Endodermal cell (in vitro differentiated cells): ENCODE results near the gene PTCD1. TPM values are rescaled to one million over a fixed set of nuclear protein-coding genes. Genes with fewer than 3 reads are reported as not detected.

Experiments used
- DNase-seq: peaks from one replicate; pipeline ENCODE4 v3.0.0-alpha.2; 2017
- H3K27ac ChIP-seq: 2 replicates; pipeline ENCODE4 v1.5.1; 2013; ENCODE audit warnings: mild to moderate bottlenecking, low read depth, low read length, moderate library complexity
- H3K27me3 ChIP-seq: 2 replicates; pipeline ENCODE4 v1.6.1; 2013; ENCODE audit warnings: mild to moderate bottlenecking, low read length, moderate library complexity; ENCODE audit not compliant: insufficient read depth, control insufficient read depth, poor library complexity, severe bottlenecking
- H3K36me3 ChIP-seq: 2 replicates; pipeline ENCODE4 v1.7.0; 2013; ENCODE audit warnings: mild to moderate bottlenecking, low read length, moderate library complexity; ENCODE audit not compliant: control insufficient read depth, insufficient read depth
- H3K4me1 ChIP-seq: one replicate; pipeline ENCODE4 v1.7.0; 2013; ENCODE audit warnings: low read length; ENCODE audit not compliant: control insufficient read depth, insufficient read depth
- H3K4me3 ChIP-seq: 2 replicates; pipeline ENCODE4 v1.5.1; 2013; ENCODE audit warnings: mild to moderate bottlenecking, low read length, moderate library complexity
- H3K9ac ChIP-seq: 2 replicates; pipeline ENCODE4 v1.6.1; 2013; ENCODE audit warnings: mild to moderate bottlenecking, low read length, moderate library complexity; ENCODE audit not compliant: poor library complexity, severe bottlenecking; ENCODE audit errors: extremely low read depth
- H3K9me3 ChIP-seq: 2 replicates; pipeline ENCODE4 v1.6.1; 2013; ENCODE audit warnings: mild to moderate bottlenecking, low read length, moderate library complexity; ENCODE audit not compliant: control insufficient read depth
- H3K27ac Mint-ChIP-seq: 2 replicates; pipeline ENCODE4 v1.8.0; 2020; ENCODE audit warnings: mixed read lengths
- H3K27me3 Mint-ChIP-seq: 2 replicates; pipeline ENCODE4 v1.8.0; 2021; ENCODE audit warnings: mild to moderate bottlenecking, mixed read lengths; ENCODE audit not compliant: insufficient read depth
- H3K36me3 Mint-ChIP-seq: 2 replicates; pipeline ENCODE4 v1.8.0; 2020; ENCODE audit warnings: low read depth, mixed read lengths
- H3K4me1 Mint-ChIP-seq: 2 replicates; pipeline ENCODE4 v1.8.0; 2020; ENCODE audit warnings: mixed read lengths
- H3K4me3 Mint-ChIP-seq: 2 replicates; pipeline ENCODE4 v1.8.0; 2020; ENCODE audit warnings: mild to moderate bottlenecking, moderate library complexity, mixed read lengths
- H3K9me3 Mint-ChIP-seq: 2 replicates; pipeline ENCODE4 v1.8.0; 2020; ENCODE audit warnings: mild to moderate bottlenecking, mixed read lengths
- WGBS, 2 experiments: methylation state at CpG; one replicate each; pipeline versions ENCODE4 v1.1.5 to v1.1.7; 2013; ENCODE audit warnings: missing lambda C conversion rate in 2 of 2, mixed read lengths in 1 of 2; ENCODE audit not compliant: insufficient coverage in 1 of 2, insufficient read length in 1 of 2; 5-methylcytosine and 5-hydroxymethylcytosine counted together
- total RNA-seq, 2 donors: library from RNA; stranded (reverse); fragmentation: NEBNext Ultra II Directional in 1 of 2; extraction: Animal tissue kit (Norgen Biotek cat#: 25700) in 1 of 2; gene quantifications; 2 replicates in 1 of 2; 3 replicates in 1 of 2; pipeline ENCODE4 v1.2.1, GENCODE V29; 2021
- TF ChIP-seq, protein P1 (sequence below): fragments of 200-600 bp; sonication (generic); conservative IDR thresholded peaks from 2 replicates; pipeline ENCODE4 v1.5.0; 2021; ENCODE audit warnings: antibody characterized with exemption, mild to moderate bottlenecking

Gene PTCD1
- total RNA-seq, 2 donors from 2014 or later, result 11.9 to 12.5 TPM

- H3K27me3 Mint-ChIP-seq, result peaks cover 2% of the 10 kb centered on the region
- peak within 1 kb of the TSS; percentile 88 for H3K9ac ChIP-seq
- no peaks in the 10 kb centered on the region for H3K4me1 ChIP-seq
- peaks cover 8% of the 10 kb centered on the region for H3K4me1 Mint-ChIP-seq
- H3K27me3 ChIP-seq, result no peaks in the 10 kb centered on the region
- DNase-seq, result peak; percentile 99
- H3K9me3 Mint-ChIP-seq, result no peaks in the 10 kb centered on the region
- H3K4me3 ChIP-seq, result peak within 1 kb of the TSS; percentile 99
- peaks cover 10% of the 10 kb centered on the region for H3K36me3 ChIP-seq
- H3K9me3 ChIP-seq, result no peaks in the 10 kb centered on the region
- peak within 1 kb of the TSS; percentile 91 for H3K27ac ChIP-seq
- TF ChIP-seq, protein P1, sequence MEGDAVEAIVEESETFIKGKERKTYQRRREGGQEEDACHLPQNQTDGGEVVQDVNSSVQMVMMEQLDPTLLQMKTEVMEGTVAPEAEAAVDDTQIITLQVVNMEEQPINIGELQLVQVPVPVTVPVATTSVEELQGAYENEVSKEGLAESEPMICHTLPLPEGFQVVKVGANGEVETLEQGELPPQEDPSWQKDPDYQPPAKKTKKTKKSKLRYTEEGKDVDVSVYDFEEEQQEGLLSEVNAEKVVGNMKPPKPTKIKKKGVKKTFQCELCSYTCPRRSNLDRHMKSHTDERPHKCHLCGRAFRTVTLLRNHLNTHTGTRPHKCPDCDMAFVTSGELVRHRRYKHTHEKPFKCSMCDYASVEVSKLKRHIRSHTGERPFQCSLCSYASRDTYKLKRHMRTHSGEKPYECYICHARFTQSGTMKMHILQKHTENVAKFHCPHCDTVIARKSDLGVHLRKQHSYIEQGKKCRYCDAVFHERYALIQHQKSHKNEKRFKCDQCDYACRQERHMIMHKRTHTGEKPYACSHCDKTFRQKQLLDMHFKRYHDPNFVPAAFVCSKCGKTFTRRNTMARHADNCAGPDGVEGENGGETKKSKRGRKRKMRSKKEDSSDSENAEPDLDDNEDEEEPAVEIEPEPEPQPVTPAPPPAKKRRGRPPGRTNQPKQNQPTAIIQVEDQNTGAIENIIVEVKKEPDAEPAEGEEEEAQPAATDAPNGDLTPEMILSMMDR, result peak; percentile 15
- H3K36me3 Mint-ChIP-seq, result peaks cover 14% of the 10 kb centered on the region
- peak within 1 kb of the TSS; percentile 97 for H3K27ac Mint-ChIP-seq
- peak within 1 kb of the TSS; percentile 91 for H3K4me3 Mint-ChIP-seq
- 0% methylated on average over 29 to 56 of the region's 56 CpGs for WGBS, 2 experiments
Observed at GRCh38 chr7:99472561-99473314, 34.1 kb upstream of the PTCD1 start, which contains the start of gene ZNF789. TSS of gene ZNF789 (plus strand) at chr7:99472890. CDS start at chr7:99476457, 3,567 bp downstream.

DNA sequence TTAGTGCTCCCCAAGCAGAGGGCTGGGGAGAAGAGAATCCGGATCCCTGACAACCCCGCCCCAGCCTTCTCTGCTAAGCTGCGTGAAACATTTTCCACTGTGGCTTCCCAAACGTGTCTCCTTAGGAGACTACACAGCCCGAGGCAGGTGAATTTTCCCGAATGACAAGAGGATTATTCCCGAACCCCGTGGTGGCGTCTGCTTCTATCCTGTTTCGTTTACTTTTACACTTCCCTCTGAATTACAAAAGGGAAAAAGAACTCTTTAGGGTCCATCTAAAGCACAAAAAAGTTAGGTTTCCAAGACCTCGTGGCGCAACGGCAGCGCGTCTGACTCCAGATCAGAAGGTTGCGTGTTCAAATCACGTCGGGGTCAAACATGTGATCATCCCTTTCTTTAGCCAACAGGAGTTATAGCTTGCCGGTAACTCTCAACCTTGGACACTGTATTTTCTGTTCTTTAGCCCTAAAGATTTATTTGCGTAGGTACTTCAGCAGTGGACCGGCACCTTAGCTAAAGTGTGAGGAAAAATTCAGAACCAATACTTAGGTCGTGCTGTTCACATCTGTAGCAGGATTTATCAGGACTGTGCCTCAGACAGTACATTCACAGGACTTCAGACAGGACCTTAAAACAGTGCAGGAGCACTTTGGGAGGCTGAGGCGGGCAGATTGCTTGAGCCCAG is 30.9 kb upstream of the PTCD1 start:
- H3K27ac Mint-ChIP-seq, result peak overlapping the region; percentile 87

DNA sequence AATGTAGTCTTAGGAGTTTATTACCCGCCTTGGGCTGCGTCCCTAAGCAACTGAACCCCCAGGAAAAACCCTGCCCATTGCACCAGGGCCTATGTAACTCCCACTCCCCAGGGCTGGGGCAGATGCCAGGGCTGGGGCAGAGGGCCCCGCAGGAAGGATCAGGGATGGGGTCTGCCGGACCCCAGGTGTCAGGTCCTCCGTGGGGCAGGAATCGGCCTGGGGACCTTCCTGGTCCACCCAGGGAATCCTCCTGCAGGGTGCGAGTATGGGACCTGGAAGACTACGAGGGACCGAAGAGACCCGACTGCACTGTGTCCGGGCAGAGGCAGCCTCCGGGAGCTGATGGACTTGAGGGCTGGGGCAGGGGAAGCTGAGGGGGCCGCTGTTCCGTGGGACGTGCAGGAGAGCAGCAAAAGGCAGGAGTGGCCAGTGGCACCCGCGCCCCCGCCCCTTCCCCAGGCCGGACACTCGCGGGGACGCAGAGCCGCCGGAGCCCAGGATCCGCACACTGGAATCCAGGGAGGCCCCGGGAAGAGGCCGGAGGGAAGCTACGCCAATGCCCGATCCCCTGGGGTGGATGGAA is 29.8 kb upstream of the PTCD1 start:
- Histone ChIP-seq H3K4me3 (no peak overlapping the region), H3K4me1 (no peaks in the 10 kb centered on the region), H3K9me3 (no peaks in the 10 kb centered on the region), H3K27ac (no peak overlapping the region), H3K27me3 (no peaks in the 10 kb centered on the region), H3K9ac (no peak overlapping the region), H3K36me3 (peaks cover 6% of the 10 kb centered on the region)
- peaks cover 12% of the 10 kb centered on the region for H3K36me3 Mint-ChIP-seq
- no peak overlapping the region for H3K27ac Mint-ChIP-seq
- H3K4me1 Mint-ChIP-seq, result peaks cover 13% of the 10 kb centered on the region
- no peak overlapping the region for H3K4me3 Mint-ChIP-seq
- WGBS, 2 experiments, result 94 to 96% methylated on average over 13 to 29 of the region's 29 CpGs
- no peaks in the 10 kb centered on the region for H3K9me3 Mint-ChIP-seq
- TF ChIP-seq, protein P1, result no peak
- H3K27me3 Mint-ChIP-seq, result peaks cover 2% of the 10 kb centered on the region
- DNase-seq, result no peak

More for the DNA sequence above, 30.9 kb upstream of the PTCD1 start:
- Mint-ChIP-seq H3K36me3 (peaks cover 7% of the 10 kb centered on the region), H3K9me3 (no peaks in the 10 kb centered on the region), H3K4me3 (peak overlapping the region; percentile 32), H3K4me1 (peaks cover 13% of the 10 kb centered on the region), H3K27me3 (peaks cover 2% of the 10 kb centered on the region)
- H3K9me3 ChIP-seq, result no peaks in the 10 kb centered on the region
- no peak overlapping the region for H3K4me3 ChIP-seq
- peak; percentile 76 for DNase-seq
- WGBS, 2 experiments, result 57 to 65% methylated on average over 23 of the region's 23 CpGs
- H3K4me1 ChIP-seq, result no peaks in the 10 kb centered on the region
- no peaks in the 10 kb centered on the region for H3K36me3 ChIP-seq
- no peaks in the 10 kb centered on the region for H3K27me3 ChIP-seq
- TF ChIP-seq, protein P1, result no peak
- H3K9ac ChIP-seq, result no peak overlapping the region
- H3K27ac ChIP-seq, result no peak overlapping the region
